Measurements from ENCODE around the gene MYMK. TPM values are rescaled to one million over a fixed set of nuclear protein-coding genes. Genes with fewer than 3 reads are reported as not detected.

MYMK gene
- total RNA-seq, 1 donor from 2014 or later, result not detected

GRCh38 chr9:133523106-133523505 is 1.7 kb downstream of the MYMK start:
- ATAC-seq (no peak), DNase-seq (no peak)
- Histone ChIP-seq H3K9me3 (no peaks in the 10 kb centered on the region), H3K27me3 (peaks cover 6% of the 10 kb centered on the region), H3K4me1 (peaks cover 13% of the 10 kb centered on the region), H3K36me3 (no peaks in the 10 kb centered on the region), H3K27ac (no peak overlapping the region), H3K4me3 (no peak overlapping the region)
- intact Hi-C loops (cut with DNase I), result no loop called here
- no peak for TF ChIP-seq CTCF (IDR thresholded peaks at IDR 0.05)

GRCh38 chr9:133522073-133522910 is 2.5 kb downstream of the MYMK start:
- intact Hi-C loops (cut with DNase I), result no loop called here

GRCh38 chr9:133521122-133522072 is 3.4 kb downstream of the MYMK start:
- no peak for TF ChIP-seq CTCF (IDR thresholded peaks at IDR 0.05)
- DNase-seq (no peak), ATAC-seq (no peak)
- Histone ChIP-seq H3K9me3 (no peaks in the 10 kb centered on the region), H3K27me3 (peaks cover 4% of the 10 kb centered on the region), H3K4me1 (peaks cover 4% of the 10 kb centered on the region), H3K4me3 (no peak overlapping the region), H3K27ac (no peak overlapping the region), H3K36me3 (no peaks in the 10 kb centered on the region)
- intact Hi-C loops (cut with DNase I), result no loop called here

More at GRCh38 chr9:133522073-133522910, 2.5 kb downstream of the MYMK start:
- Histone ChIP-seq H3K27me3 (peaks cover 4% of the 10 kb centered on the region), H3K4me1 (peaks cover 9% of the 10 kb centered on the region), H3K36me3 (no peaks in the 10 kb centered on the region), H3K4me3 (no peak overlapping the region), H3K9me3 (no peaks in the 10 kb centered on the region), H3K27ac (no peak overlapping the region)
- ATAC-seq (no peak), DNase-seq (no peak)
- no peak for TF ChIP-seq CTCF (IDR thresholded peaks at IDR 0.05)

- no peaks in the 10 kb centered on the region for H3K9me3 ChIP-seq
- no peaks in the 10 kb centered on the region for H3K4me1 ChIP-seq
- no peaks in the 10 kb centered on the region for H3K36me3 ChIP-seq
- H3K27ac ChIP-seq, result no peak overlapping the region
- peaks cover 4% of the 10 kb centered on the region for H3K27me3 ChIP-seq
- H3K4me3 ChIP-seq, result no peak overlapping the region
- TF ChIP-seq CTCF (IDR thresholded peaks at IDR 0.05), result no peak
- ATAC-seq, result no peak
- no peak for DNase-seq
- intact Hi-C loops (cut with DNase I), result no loop called here
These were observed 4.5 kb downstream of the MYMK start for GRCh38 chr9:133520121-133520835.

GRCh38 chr9:133519693-133520092 is 5.1 kb downstream of the MYMK start:
- no peak overlapping the region for H3K4me3 ChIP-seq

More at GRCh38 chr9:133519693-133520092, 5.1 kb downstream of the MYMK start:
- Histone ChIP-seq H3K4me1 (peaks cover under 1% of the 10 kb centered on the region), H3K27me3 (peaks cover 4% of the 10 kb centered on the region), H3K36me3 (no peaks in the 10 kb centered on the region), H3K9me3 (no peaks in the 10 kb centered on the region), H3K27ac (no peak overlapping the region)
- DNase-seq (no peak), ATAC-seq (no peak)
- TF ChIP-seq CTCF (IDR thresholded peaks at IDR 0.05), result no peak
- intact Hi-C loops (cut with DNase I), result no loop called here
